ENCODE data around the gene IRGQ. TPM values are rescaled to one million over a fixed set of nuclear protein-coding genes. Genes with fewer than 3 reads are reported as not detected.
A peak's percentile ranks its signal among the peaks of the same experiment; 100 is the strongest.

Gene IRGQ
- total RNA-seq, 1 experiment from 2014 or later: 34.2 TPM

- intact Hi-C loops (cut with micrococcal nuclease; ENCODE audit: unreplicated experiment): no loop called here
These were observed 35.2 kb downstream of the IRGQ start for GRCh38 chr19:43560687-43561086.

GRCh38 chr19:43555185-43555770 is 40.7 kb downstream of the IRGQ start:
- intact Hi-C loops (cut with micrococcal nuclease; ENCODE audit: unreplicated experiment): loop anchor here (5.0 kb wide), 1 partner anchor 97 kb away; no protein-coding TSS in a partner anchor
- Mint-ChIP-seq H3K4me1 (ENCODE audit: low read depth, unreplicated experiment) (no peaks in the 10 kb centered on the region), H3K36me3 (ENCODE audit: insufficient read depth, unreplicated experiment) (peaks cover 38% of the 10 kb centered on the region), H3K27me3 (ENCODE audit: unreplicated experiment) (no peaks in the 10 kb centered on the region), H3K4me3 (ENCODE audit: low read depth, unreplicated experiment) (no peak overlapping the region), H3K9me3 (ENCODE audit: low read depth, unreplicated experiment) (no peaks in the 10 kb centered on the region), H3K27ac (ENCODE audit: unreplicated experiment) (no peak overlapping the region)
- peak; percentile 84 for TF ChIP-seq CTCF (IDR thresholded peaks at IDR 0.05; ENCODE audit: unreplicated experiment)
- no TSS peak for BruUV-seq (replicated peaks)
- peak; percentile 87 for DNase-seq
- CTCF ChIA-PET: interaction anchor here (0.6 to 1.6 kb wide), 13 partner anchors 8 to 254 kb away, joined by 3 to 13 read pairs (median 3); partner anchors contain the start of genes IRGQ, KCNN4, ZNF575 and ZNF576

More at GRCh38 chr19:43560687-43561086, 35.2 kb downstream of the IRGQ start:
- Mint-ChIP-seq H3K9me3 (ENCODE audit: low read depth, unreplicated experiment) (no peaks in the 10 kb centered on the region), H3K4me3 (ENCODE audit: low read depth, unreplicated experiment) (no peak overlapping the region), H3K4me1 (ENCODE audit: low read depth, unreplicated experiment) (peaks cover 8% of the 10 kb centered on the region), H3K36me3 (ENCODE audit: insufficient read depth, unreplicated experiment) (peaks cover 20% of the 10 kb centered on the region), H3K27ac (ENCODE audit: unreplicated experiment) (no peak overlapping the region), H3K27me3 (ENCODE audit: unreplicated experiment) (no peaks in the 10 kb centered on the region)
- no TSS peak for BruUV-seq (replicated peaks)
- DNase-seq: peak; percentile 11
- TF ChIP-seq CTCF (IDR thresholded peaks at IDR 0.05; ENCODE audit: unreplicated experiment): no peak
- CTCF ChIA-PET: no interaction called here

- Mint-ChIP-seq H3K4me1 (ENCODE audit: low read depth, unreplicated experiment) (no peaks in the 10 kb centered on the region), H3K4me3 (ENCODE audit: low read depth, unreplicated experiment) (no peak overlapping the region), H3K9me3 (ENCODE audit: low read depth, unreplicated experiment) (no peaks in the 10 kb centered on the region), H3K27me3 (ENCODE audit: unreplicated experiment) (no peaks in the 10 kb centered on the region), H3K27ac (ENCODE audit: unreplicated experiment) (no peak overlapping the region), H3K36me3 (ENCODE audit: insufficient read depth, unreplicated experiment) (peaks cover 32% of the 10 kb centered on the region)
- BruUV-seq (replicated peaks): no TSS peak
- no peak for DNase-seq
- intact Hi-C loops (cut with micrococcal nuclease; ENCODE audit: unreplicated experiment): no loop called here
- TF ChIP-seq CTCF (IDR thresholded peaks at IDR 0.05; ENCODE audit: unreplicated experiment): no peak
- CTCF ChIA-PET: interaction anchor here (0.6 to 1.2 kb wide), 6 partner anchors 8 to 255 kb away, joined by 3 to 6 read pairs (median 3); no protein-coding TSS in a partner anchor
These were observed 41.5 kb downstream of the IRGQ start for GRCh38 chr19:43554317-43554895.

- no peak for DNase-seq
- Mint-ChIP-seq H3K27me3 (ENCODE audit: unreplicated experiment) (no peaks in the 10 kb centered on the region), H3K9me3 (ENCODE audit: low read depth, unreplicated experiment) (no peaks in the 10 kb centered on the region), H3K36me3 (ENCODE audit: insufficient read depth, unreplicated experiment) (peaks cover 30% of the 10 kb centered on the region), H3K27ac (ENCODE audit: unreplicated experiment) (no peak overlapping the region), H3K4me3 (ENCODE audit: low read depth, unreplicated experiment) (no peak overlapping the region), H3K4me1 (ENCODE audit: low read depth, unreplicated experiment) (no peaks in the 10 kb centered on the region)
- no TSS peak for BruUV-seq (replicated peaks)
- CTCF ChIA-PET: no interaction called here
- no peak for TF ChIP-seq CTCF (IDR thresholded peaks at IDR 0.05; ENCODE audit: unreplicated experiment)
- intact Hi-C loops (cut with micrococcal nuclease; ENCODE audit: unreplicated experiment): no loop called here
These were observed 42.3 kb downstream of the IRGQ start for GRCh38 chr19:43553656-43554055.
